Stomach (tissue), 9 donors: ENCODE data around the gene KRT76. TPM values are rescaled to one million over a fixed set of nuclear protein-coding genes. Genes with fewer than 3 reads are reported as not detected.

Experiments
- DNase-seq, 2 donors: peaks; one replicate each; pipeline versions ENCODE4 v3.0.0 to v3.0.0-alpha.2; 2013 to 2019
- H3K27ac ChIP-seq, 5 donors: fragments of 200-600 bp in 4 of 5; sonication (generic) in 4 of 5; one replicate each; pipeline ENCODE4 v1.5.1; 2013 to 2019; ENCODE audit warnings: mild to moderate bottlenecking in 1 of 5, moderate library complexity in 1 of 5
- H3K27me3 ChIP-seq, 3 donors: fragments of 200-600 bp; sonication (generic); one replicate each; pipeline ENCODE4 v1.5.1; 2017 to 2019; ENCODE audit warnings: mixed run types in 1 of 3
- H3K36me3 ChIP-seq, 4 donors: fragments of 200-600 bp; sonication (generic); 1 replicate in 3 of 4; 2 replicates in 1 of 4; pipeline ENCODE4 v1.5.1; 2016 to 2019
- H3K4me1 ChIP-seq, 4 donors: fragments of 200-600 bp; sonication (generic); one replicate each; pipeline ENCODE4 v1.5.1; 2016 to 2019
- H3K4me3 ChIP-seq, 4 donors: fragments of 200-600 bp; sonication (generic) in 3 of 4; one replicate each; pipeline ENCODE4 v1.5.1; 2016 to 2019; ENCODE audit warnings: mild to moderate bottlenecking in 1 of 4
- H3K9me3 ChIP-seq, 4 donors: fragments of 200-600 bp; sonication (generic); one replicate each; pipeline ENCODE4 v1.5.1; 2016 to 2019
- EP300 ChIP-seq: sonication (generic); formaldehyde crosslinking; IDR thresholded peaks from one replicate; pipeline ENCODE4 v1.6.1; 2017; ENCODE audit warnings: antibody characterized with exemption
- POLR2A ChIP-seq, 4 donors: fragments of 450-650 bp; IDR thresholded peaks; one replicate each; pipeline ENCODE4 v1.6.1; 2016; ENCODE audit warnings: antibody characterized with exemption in 4 of 4, control low read depth in 2 of 4, mild to moderate bottlenecking in 1 of 4, moderate library complexity in 1 of 4
- POLR2AphosphoS5 ChIP-seq, 3 donors: sonication (generic); formaldehyde crosslinking; IDR thresholded peaks; one replicate each; pipeline ENCODE4 v1.6.1; 2016; ENCODE audit warnings: antibody characterized with exemption in 3 of 3
- WGBS, 5 donors: extraction: QIAGEN DNeasy Blood & Tissue Kit in 3 of 5; methylation state at CpG; one replicate each; pipeline versions ENCODE4 v1.1.5 to v1.1.7; 2013 to 2018; 5-methylcytosine and 5-hydroxymethylcytosine counted together
- intact Hi-C: fragments of 100-400 bp; cut with DNase I; formaldehyde crosslinking; loops from one replicate; pipeline ENCODE4 v1.15.1; 2023; ENCODE audit warnings: low total_unique reads
- polyA plus RNA-seq, 3 donors: library from polyadenylated mRNA; stranded (reverse); fragments of 200-250 nt; gene quantifications; one replicate each; pipeline ENCODE4 v1.2.3, GENCODE V29; 2013
- total RNA-seq, 5 donors: library from RNA; depleted of rRNA; stranded (reverse); fragments of >200 nt; gene quantifications; one replicate each; pipeline versions ENCODE4 v1.1.0 to v1.2.3, GENCODE V29; 2014 to 2016
- TF ChIP-seq, protein P1 (sequence below), 7 experiments: fragments of 450-650 bp in 4 of 7; fragments of 200-600 bp in 3 of 7; sonication (generic) in 3 of 7; IDR thresholded peaks; one replicate each; pipeline ENCODE4 v1.5.1; 2016 to 2019; ENCODE audit warnings: antibody characterized with exemption in 7 of 7, control low read depth in 2 of 7, mild to moderate bottlenecking in 1 of 7
- donor health status: healthy with polysubstance abuse.
- donor health status: Bipolar disorder and iron deficiency.
- donor health status: healthy.

The KRT76 gene
- total and polyA plus RNA-seq, 8 donors: not detected

DNA sequence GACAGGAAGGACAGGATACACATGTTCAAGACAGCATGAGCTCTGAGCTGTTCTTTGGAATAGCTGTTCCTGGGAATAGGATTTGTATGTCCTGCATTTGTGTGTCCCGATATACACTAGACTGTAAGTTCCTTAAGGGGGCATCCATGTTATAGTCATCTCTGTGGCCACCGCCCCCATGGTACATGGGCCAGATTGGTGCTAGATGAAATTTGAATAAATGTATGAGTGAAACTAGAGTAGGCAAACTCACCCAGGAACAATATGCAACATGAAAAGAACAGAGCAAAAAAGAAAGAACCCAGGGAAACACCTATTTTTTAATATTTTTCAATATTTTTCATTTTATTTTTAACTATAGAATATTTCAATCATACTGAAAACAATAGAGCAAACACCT is 48.8 kb downstream of the KRT76 start:
- Histone ChIP-seq H3K4me3 (no peak overlapping the region), H3K4me1 (no peaks in the 10 kb centered on the region), H3K36me3 (no peaks in the 10 kb centered on the region), H3K27ac (no peak overlapping the region), H3K27me3 (peaks cover 0 to 52% (median 3%) of the 10 kb centered on the region in 3 donors), H3K9me3 (no peaks in the 10 kb centered on the region)
- WGBS, 5 donors: 80 to 98% (median 92%) methylated on average over 2 of the region's 2 CpGs
- TF ChIP-seq POLR2AphosphoS5 (IDR thresholded peaks at IDR 0.05): no peak
- no peak for TF ChIP-seq EP300
- no peak for TF ChIP-seq POLR2A (IDR thresholded peaks at IDR 0.05)
- TF ChIP-seq, protein P1, sequence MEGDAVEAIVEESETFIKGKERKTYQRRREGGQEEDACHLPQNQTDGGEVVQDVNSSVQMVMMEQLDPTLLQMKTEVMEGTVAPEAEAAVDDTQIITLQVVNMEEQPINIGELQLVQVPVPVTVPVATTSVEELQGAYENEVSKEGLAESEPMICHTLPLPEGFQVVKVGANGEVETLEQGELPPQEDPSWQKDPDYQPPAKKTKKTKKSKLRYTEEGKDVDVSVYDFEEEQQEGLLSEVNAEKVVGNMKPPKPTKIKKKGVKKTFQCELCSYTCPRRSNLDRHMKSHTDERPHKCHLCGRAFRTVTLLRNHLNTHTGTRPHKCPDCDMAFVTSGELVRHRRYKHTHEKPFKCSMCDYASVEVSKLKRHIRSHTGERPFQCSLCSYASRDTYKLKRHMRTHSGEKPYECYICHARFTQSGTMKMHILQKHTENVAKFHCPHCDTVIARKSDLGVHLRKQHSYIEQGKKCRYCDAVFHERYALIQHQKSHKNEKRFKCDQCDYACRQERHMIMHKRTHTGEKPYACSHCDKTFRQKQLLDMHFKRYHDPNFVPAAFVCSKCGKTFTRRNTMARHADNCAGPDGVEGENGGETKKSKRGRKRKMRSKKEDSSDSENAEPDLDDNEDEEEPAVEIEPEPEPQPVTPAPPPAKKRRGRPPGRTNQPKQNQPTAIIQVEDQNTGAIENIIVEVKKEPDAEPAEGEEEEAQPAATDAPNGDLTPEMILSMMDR (IDR thresholded peaks at IDR 0.05): no peak
- no peak for DNase-seq
- intact Hi-C loops: no loop called here

DNA sequence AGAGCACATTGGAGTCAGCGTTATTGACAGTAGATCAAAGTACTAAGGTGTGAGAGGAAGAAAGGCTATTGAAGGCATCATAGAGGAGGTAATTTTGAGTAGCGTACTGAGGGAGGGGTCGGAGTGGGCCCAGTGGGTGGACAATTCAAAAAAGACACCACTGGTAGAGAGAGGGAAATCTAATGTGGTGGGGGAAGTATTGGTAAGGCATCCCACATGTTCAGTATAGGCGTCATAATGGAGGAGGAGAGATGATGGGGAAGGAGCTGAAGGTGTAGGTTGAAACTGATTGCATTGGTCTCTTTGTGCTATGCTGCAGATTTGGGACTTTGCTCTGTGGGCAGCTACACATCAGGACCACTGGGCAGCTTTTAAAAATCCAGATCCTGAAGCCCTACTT is 50.1 kb downstream of the KRT76 start:
- 70 to 81% (median 77%) methylated on average over 4 of the region's 4 CpGs for WGBS, 5 donors
- TF ChIP-seq, protein P1 (IDR thresholded peaks at IDR 0.05): no peak
- TF ChIP-seq POLR2AphosphoS5 (IDR thresholded peaks at IDR 0.05): no peak
- no peak for TF ChIP-seq POLR2A (IDR thresholded peaks at IDR 0.05)
- TF ChIP-seq EP300: no peak
- intact Hi-C loops: no loop called here
- Histone ChIP-seq H3K36me3 (no peaks in the 10 kb centered on the region), H3K9me3 (no peaks in the 10 kb centered on the region), H3K4me3 (no peak overlapping the region), H3K27ac (no peak overlapping the region), H3K4me1 (no peaks in the 10 kb centered on the region), H3K27me3 (peaks cover 0 to 49% (median 0%) of the 10 kb centered on the region in 3 donors)
- no peak for DNase-seq

DNA sequence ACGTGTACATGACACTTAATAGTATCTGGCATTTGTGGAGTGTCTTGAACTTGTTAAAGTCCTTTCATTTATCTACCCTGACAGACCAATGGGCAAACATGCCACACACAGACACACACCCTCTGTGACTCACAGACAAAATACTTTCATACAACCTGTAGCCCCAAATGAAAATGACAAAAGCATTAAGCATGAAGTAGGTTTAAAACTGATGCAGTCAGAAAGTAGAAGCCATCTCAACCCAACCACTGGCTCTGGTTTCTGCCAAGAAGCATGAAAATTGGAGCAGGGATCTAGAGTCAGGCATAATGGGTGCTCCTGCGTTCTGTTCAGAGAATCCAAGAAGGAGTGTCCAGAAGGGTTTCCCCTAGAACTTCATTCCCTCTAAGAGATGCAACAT is 50.7 kb downstream of the KRT76 start:
- intact Hi-C loops: no loop called here
- WGBS, 5 donors: 42 to 67% (median 57%) methylated on average over 2 of the region's 2 CpGs
- Histone ChIP-seq H3K4me1 (no peaks in the 10 kb centered on the region), H3K27me3 (peaks cover 0 to 43% (median 0%) of the 10 kb centered on the region in 3 donors), H3K27ac (no peak overlapping the region), H3K36me3 (no peaks in the 10 kb centered on the region), H3K4me3 (no peak overlapping the region), H3K9me3 (no peaks in the 10 kb centered on the region)
- no peak for TF ChIP-seq EP300
- TF ChIP-seq, protein P1 (IDR thresholded peaks at IDR 0.05): no peak
- no peak for TF ChIP-seq POLR2AphosphoS5 (IDR thresholded peaks at IDR 0.05)
- TF ChIP-seq POLR2A (IDR thresholded peaks at IDR 0.05): no peak
- no peak for DNase-seq

DNA sequence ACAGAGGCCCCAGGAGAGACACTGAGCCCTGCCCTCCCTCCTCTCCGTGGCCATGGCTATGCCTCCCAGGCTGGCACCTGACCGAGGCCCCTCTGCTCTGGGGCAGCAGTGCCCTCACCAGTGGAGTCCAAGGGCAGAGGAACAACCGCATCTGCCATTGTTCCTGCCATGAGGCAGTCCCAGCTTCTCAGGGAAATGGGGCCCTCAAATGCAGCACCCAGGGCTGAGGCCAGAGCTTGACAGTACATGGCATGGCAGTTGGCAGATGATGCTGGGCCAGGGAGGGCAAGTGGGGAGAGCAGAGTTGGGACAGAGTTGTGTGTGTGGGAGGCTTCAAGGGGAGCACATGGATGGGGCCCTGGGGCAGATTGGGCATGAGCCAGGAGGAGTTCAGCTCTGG is 52.8 kb downstream of the KRT76 start:
- Histone ChIP-seq H3K36me3 (no peaks in the 10 kb centered on the region), H3K27ac (no peak overlapping the region), H3K9me3 (no peaks in the 10 kb centered on the region), H3K4me3 (no peak overlapping the region), H3K27me3 (peaks cover 0 to 36% (median 0%) of the 10 kb centered on the region in 3 donors), H3K4me1 (no peaks in the 10 kb centered on the region)
- intact Hi-C loops: no loop called here
- 57 to 86% (median 78%) methylated on average over 3 of the region's 3 CpGs for WGBS, 5 donors
- TF ChIP-seq, protein P1 (IDR thresholded peaks at IDR 0.05): no peak
- no peak for TF ChIP-seq EP300
- no peak for TF ChIP-seq POLR2AphosphoS5 (IDR thresholded peaks at IDR 0.05)
- no peak for TF ChIP-seq POLR2A (IDR thresholded peaks at IDR 0.05)
- no peak for DNase-seq
